PFSK-1 (cell line): ENCODE data around the gene HNRNPA3.

Experiments
- POLR2AphosphoS5 ChIP-seq: IDR thresholded peaks from 2 replicates; pipeline ENCODE4 v1.6.1; 2012; ENCODE audit warnings: low read depth, mild to moderate bottlenecking, control low read depth, low read length, moderate library complexity
- SIN3A ChIP-seq: IDR thresholded peaks from 2 replicates; pipeline ENCODE4 v1.6.1; 2012; ENCODE audit warnings: mild to moderate bottlenecking, low read length, moderate library complexity, borderline replicate concordance; ENCODE audit not compliant: insufficient read depth
- TAF1 ChIP-seq: IDR thresholded peaks from 2 replicates; pipeline ENCODE4 v1.6.1; 2012; ENCODE audit warnings: low read length, control low read depth, borderline replicate concordance; ENCODE audit not compliant: insufficient read depth

DNA sequence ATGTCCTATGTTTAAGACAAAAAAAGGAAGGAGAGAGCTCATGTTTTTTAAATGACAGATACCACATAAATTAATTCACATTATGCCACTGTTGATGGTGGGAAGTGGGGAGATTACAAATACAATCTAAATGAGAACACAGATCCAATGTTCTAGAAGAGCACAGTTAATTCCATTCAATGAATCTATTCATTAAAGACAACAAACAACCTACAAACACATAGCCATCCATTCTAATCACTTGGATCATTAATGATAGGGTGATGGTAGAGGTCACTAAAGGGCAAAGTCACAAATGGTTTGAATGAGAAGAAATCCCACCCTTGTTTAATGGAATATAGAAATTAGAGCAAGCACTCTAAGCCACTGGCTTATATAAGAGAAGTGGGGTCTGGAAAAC, 21.7 kb downstream of the HNRNPA3 start:
- TF ChIP-seq SIN3A, result no peak
- no peak for TF ChIP-seq TAF1
- TF ChIP-seq POLR2AphosphoS5, result no peak
